ENCODE measurements around the gene CAPN1.

- TF ChIP-seq CTCF (IDR thresholded peaks at IDR 0.05): no peak
- no peak for TF ChIP-seq POLR2A (IDR thresholded peaks at IDR 0.05)
Observed at GRCh38 chr11:65188486-65188885, 6.8 kb downstream of the CAPN1 start.

All from adrenal gland (tissue), 5 donors.